Measurements from ENCODE around the gene LDHAL6B.
"Not testable (repeated sequence)": the region's sequence is repeated elsewhere in the genome, so short reads cannot be mapped to it uniquely, and the experiment has no call there.

DNA sequence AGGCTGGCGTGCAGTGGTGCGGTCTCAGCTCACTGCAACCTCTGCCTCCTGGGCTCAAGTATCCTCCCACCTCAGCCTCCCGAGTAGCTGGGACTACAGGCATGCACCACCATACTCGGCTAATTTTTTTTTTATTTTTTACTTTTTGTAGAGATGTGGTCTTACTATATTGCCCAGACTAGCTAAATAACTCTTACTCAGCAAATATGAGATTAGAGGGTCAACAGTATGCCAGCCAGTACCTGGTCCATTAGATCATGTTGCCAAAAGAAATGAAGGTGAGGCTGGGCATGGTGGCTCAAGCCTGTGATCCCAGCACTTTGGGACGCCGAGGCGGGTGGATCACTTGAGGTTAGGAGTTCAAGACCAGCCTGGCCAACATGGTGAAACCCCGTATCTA is 44.6 kb upstream of the LDHAL6B start:
- TF ChIP-seq POLR2A (IDR thresholded peaks at IDR 0.05; ENCODE audit: low read depth, low read length); POLR2AphosphoS5 (IDR thresholded peaks at IDR 0.05; ENCODE audit: low read depth, low read length); POU2F2 (IDR thresholded peaks at IDR 0.05; ENCODE audit: low read depth, low read length); TAF1 (IDR thresholded peaks at IDR 0.05; ENCODE audit: low read depth, low read length); PAX5 (IDR thresholded peaks at IDR 0.05; ENCODE audit: insufficient read depth, low read length, severe bottlenecking); SPI1 (IDR thresholded peaks at IDR 0.05; ENCODE audit: low read depth, low read length): not testable (repeated sequence)
